ENCODE measurements around the gene DPP8.

- TF ChIP-seq TAF1 (IDR thresholded peaks at IDR 0.05; ENCODE audit: borderline replicate concordance, low read depth, low read length) (no peak), POLR2A (IDR thresholded peaks at IDR 0.05; ENCODE audit: low read depth, low read length) (no peak), CBX3 (IDR thresholded peaks at IDR 0.05; ENCODE audit: borderline replicate concordance, low read depth) (no peak), CTCF (IDR thresholded peaks at IDR 0.05 in 2 of 3, conservative IDR thresholded peaks at IDR 0.05 in 1 of 3; ENCODE audit: control insufficient read depth in 2 of 3, extremely low read depth in 1 of 3, insufficient read depth in 1 of 3, low read depth in 3 of 3, low read length in 3 of 3) (no peak), E4F1 (IDR thresholded peaks at IDR 0.05; ENCODE audit: borderline replicate concordance, partially characterized antibody) (no peak), EZH2 (IDR thresholded peaks at IDR 0.05; ENCODE audit: borderline replicate concordance, control insufficient read depth, low read depth, low read length) (no peak), MAX (IDR thresholded peaks at IDR 0.05; ENCODE audit: low read depth, low read length) (no peak), PKNOX1 (IDR thresholded peaks at IDR 0.05) (no peak), ZSCAN29 (IDR thresholded peaks at IDR 0.05) (no peak), ZNF384 (IDR thresholded peaks at IDR 0.05; ENCODE audit: borderline replicate concordance, low read depth, low read length) (no peak), NR2C2 (IDR thresholded peaks at IDR 0.05; ENCODE audit: borderline replicate concordance, control insufficient read depth, insufficient read length, low read depth) (no peak), BHLHE40 (IDR thresholded peaks at IDR 0.05; ENCODE audit: borderline replicate concordance in 1 of 2, low read depth in 2 of 2, low read length in 1 of 2) (no peak)
Measured at GRCh38 chr15:65556622-65557021, 39.1 kb upstream of the DPP8 start.
